Mammary epithelial cell (primary cell): ENCODE data around the gene ADGRL3.

Experiments
- EZH2 ChIP-seq: IDR thresholded peaks from 2 replicates; pipeline ENCODE4 v1.6.1; 2012; ENCODE audit warnings: low read length, inconsistent platforms, borderline replicate concordance
- TF ChIP-seq, protein P1 (sequence below), 2 donors: IDR thresholded peaks in 1 of 2; conservative IDR thresholded peaks in 1 of 2; 2 replicates each; pipeline ENCODE4 v1.5.1; 2011 to 2012; ENCODE audit warnings: inconsistent platforms in 2 of 2, low read length in 2 of 2, mild to moderate bottlenecking in 2 of 2, control low read depth in 1 of 2, low read depth in 1 of 2; ENCODE audit not compliant: insufficient read depth in 1 of 2; ENCODE audit errors: extremely low read depth in 1 of 2

DNA sequence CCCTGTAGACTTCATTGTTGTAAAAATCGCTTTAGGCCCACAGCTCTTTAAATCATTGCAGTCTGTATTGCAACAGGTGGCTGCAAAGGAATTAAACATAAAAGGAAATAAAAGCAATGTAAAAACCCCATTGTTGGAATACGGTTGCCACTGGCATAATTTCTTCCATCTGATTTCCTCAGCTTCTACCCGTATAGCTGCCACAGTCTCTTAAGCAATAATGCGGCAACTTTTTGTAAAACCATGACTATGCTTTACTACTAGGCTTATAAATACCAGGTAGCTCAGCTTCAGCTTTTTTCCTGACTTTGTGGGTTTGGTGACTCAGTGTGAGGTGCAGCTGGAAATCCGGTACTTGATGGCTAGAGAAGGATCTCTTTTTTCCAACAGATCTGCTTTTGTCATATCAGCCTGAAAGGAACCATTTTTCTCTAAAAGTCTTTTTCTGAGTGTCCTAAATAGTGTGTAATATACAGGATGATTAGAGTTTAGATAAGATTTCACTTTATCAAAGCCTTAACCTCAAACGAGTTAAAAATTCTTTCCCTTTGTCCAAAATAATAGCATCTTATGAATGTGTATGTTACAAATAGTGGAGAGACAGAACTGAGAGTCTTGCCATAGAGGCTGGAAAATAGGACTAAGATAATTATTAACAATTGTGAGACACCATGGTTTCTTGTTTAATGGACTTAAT lies 268.0 kb downstream of the ADGRL3 start:
- TF ChIP-seq, protein P1, sequence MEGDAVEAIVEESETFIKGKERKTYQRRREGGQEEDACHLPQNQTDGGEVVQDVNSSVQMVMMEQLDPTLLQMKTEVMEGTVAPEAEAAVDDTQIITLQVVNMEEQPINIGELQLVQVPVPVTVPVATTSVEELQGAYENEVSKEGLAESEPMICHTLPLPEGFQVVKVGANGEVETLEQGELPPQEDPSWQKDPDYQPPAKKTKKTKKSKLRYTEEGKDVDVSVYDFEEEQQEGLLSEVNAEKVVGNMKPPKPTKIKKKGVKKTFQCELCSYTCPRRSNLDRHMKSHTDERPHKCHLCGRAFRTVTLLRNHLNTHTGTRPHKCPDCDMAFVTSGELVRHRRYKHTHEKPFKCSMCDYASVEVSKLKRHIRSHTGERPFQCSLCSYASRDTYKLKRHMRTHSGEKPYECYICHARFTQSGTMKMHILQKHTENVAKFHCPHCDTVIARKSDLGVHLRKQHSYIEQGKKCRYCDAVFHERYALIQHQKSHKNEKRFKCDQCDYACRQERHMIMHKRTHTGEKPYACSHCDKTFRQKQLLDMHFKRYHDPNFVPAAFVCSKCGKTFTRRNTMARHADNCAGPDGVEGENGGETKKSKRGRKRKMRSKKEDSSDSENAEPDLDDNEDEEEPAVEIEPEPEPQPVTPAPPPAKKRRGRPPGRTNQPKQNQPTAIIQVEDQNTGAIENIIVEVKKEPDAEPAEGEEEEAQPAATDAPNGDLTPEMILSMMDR (conservative IDR thresholded peaks at IDR 0.05 in 1 of 2, IDR thresholded peaks at IDR 0.05 in 1 of 2; ENCODE audit: extremely low read depth in 1 of 2, insufficient read depth in 1 of 2, low read depth in 1 of 2, low read length in 2 of 2) = no peak
- TF ChIP-seq EZH2 = no peak
